NCI-H2227 (cell line): ENCODE data around the gene CLN6.
"Not testable (repeated sequence)": the region's sequence is repeated elsewhere in the genome, so short reads cannot be mapped to it uniquely, and the experiment has no call there.

Experiments used
- DNase-seq: peaks from one replicate; lab custom pipeline; 2025; ENCODE audit not compliant: unreplicated experiment; lab: John Stamatoyannopoulos, UW

CLN6 gene

DNA sequence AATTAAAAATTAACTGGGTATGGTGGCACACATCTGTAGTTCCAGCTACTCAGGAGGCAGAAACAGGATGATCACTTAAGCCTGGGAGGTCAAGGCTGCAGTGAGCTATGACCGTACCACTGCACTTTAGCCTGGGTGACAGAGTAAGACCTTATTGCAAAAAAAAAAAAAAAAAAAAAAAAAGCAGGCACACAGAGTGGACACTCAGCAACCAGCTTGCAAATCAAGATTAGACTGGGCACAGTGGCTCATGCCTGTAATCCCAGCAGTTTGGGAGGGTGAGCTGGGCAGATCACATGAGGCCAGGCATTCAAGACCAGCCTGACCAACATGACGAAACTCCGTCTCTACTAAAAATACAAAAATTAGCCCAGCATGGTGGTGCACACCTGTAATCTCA is 5.4 kb downstream of the CLN6 start:
- no peak for DNase-seq

DNA sequence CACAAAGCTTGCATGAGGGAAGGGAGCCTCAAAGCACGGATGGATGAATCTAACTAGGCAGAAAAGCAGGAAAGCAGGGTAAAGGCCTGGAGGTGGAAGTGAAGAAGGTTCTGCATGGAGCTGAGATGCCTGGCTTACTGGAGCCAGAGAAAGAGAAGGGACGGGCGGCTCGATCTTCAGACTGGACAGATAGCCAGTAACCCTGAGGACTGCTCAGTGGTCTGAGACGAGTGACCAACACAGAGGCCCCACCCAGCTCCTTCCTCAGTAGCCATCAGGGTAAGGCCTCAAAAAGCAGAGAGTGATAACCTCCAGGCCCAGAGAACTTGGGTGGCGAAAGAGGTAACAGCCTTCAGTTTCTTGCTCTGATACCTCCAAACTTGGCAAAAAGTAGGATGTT is 6.4 kb downstream of the CLN6 start:
- no peak for DNase-seq

- DNase-seq: not testable (repeated sequence)
Measured at GRCh38 chr15:68222432-68222743, 7.1 kb downstream of the CLN6 start.

DNA sequence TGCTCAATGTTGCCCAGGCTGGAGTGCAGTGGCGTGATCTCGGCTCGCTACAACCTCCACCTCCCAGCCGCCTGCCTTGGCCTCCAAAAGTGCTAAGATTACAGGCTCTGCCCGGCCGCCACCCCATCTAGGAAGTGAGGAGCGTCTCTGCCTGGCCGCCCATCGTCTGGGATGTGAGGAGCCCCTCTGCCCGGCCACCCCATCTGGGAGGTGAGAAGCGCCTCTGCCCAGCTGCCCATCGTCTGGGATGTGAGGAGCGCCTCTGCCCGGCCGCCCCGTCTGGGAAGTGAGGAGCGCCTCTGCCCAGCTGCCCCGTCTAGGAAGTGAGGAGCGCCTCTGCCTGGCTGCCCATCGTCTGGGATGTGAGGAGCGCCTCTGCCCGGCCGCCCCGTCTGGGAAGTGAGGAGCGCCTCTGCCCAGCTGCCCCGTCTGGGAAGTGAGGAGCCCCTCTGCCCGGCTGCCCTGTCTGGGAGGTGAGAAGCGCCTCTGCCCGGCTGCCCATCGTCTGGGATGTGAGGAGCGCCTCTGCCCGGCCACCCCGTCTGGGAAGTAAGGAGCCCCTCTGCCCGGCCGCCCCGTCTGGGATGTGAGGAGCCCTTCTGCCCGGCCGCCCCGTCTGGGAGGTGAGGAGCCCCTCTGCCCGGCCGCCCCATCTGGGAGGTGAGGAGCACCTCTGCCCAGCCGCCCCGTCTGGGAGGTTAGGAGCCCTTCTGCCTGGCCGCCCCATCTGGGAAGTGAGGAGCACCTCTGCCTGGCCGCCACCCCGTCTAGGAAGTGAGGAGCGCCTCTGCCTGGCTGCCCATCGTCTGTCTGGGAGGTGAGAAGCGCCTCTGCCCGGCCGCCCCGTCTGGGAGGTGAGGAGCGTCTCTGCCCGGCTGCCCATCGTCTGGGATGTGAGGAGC is 7.7 kb downstream of the CLN6 start:
- DNase-seq: not testable (repeated sequence)

- no peak for DNase-seq
Measured at GRCh38 chr15:68220967-68221366, 8.6 kb downstream of the CLN6 start.

GRCh38 chr15:68220489-68220888 is 9.0 kb downstream of the CLN6 start:
- DNase-seq: no peak

- DNase-seq: no peak
Measured at GRCh38 chr15:68218847-68219798, 10.4 kb downstream of the CLN6 start.

DNA sequence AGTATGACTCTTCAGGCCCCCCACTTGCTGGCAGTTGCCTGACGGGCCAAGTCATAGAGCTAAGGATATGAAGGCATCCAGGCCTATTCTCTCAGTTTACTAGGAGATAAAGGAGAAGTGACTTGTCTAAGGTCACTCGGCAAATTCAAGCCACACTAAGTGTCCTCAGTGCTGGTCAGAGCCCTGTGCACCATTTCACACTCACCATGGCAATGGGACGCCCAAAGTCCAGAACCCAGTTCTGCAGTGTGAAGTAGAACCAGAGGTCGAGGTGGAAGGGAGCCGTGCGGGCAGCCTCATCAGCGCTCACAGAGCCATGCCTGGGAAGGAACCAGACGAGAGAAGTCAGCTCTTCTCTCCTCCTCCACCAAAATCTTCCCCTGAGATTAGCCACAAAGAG is 11.2 kb downstream of the CLN6 start:
- no peak for DNase-seq

DNA sequence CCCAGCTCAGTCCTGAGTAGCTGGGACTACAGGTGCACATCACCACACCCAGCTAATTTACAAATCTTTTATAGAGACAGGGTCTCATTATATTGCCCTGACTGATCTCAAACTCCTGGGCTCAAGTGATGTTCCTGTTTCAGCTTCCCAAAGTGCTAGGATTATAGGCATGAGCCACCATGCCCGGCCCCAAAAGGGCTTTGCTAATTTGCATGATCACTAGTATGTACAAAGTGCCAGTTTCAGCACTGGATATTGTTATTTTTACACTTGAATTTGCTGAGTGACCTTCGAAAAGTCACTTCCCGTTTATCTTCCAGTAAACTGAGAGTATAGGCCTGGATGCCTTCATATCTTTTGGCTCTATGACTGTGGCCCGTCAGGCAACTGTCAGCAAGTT is 12.2 kb downstream of the CLN6 start:
- DNase-seq: no peak

DNA sequence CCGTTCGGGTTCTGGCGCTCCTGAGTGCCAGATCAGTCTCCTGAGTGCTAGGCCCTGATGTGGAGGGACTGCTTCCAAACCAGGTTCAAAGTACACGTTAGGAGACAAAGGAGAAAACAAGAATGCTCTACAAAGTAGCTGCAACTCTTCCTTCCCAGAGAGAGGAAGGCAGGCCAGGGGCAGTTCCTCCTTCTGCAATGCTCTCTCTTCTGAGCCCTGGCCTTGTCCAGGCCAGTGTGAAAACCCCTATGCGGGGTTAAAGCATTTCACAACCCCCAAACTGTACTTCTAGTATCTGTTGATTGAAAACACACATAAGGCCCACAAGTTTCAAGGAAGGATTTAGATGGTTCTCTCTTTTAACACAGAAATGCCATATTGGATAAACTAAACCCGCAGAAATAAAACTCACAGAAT is 14.7 kb downstream of the CLN6 start:
- DNase-seq: no peak

DNA sequence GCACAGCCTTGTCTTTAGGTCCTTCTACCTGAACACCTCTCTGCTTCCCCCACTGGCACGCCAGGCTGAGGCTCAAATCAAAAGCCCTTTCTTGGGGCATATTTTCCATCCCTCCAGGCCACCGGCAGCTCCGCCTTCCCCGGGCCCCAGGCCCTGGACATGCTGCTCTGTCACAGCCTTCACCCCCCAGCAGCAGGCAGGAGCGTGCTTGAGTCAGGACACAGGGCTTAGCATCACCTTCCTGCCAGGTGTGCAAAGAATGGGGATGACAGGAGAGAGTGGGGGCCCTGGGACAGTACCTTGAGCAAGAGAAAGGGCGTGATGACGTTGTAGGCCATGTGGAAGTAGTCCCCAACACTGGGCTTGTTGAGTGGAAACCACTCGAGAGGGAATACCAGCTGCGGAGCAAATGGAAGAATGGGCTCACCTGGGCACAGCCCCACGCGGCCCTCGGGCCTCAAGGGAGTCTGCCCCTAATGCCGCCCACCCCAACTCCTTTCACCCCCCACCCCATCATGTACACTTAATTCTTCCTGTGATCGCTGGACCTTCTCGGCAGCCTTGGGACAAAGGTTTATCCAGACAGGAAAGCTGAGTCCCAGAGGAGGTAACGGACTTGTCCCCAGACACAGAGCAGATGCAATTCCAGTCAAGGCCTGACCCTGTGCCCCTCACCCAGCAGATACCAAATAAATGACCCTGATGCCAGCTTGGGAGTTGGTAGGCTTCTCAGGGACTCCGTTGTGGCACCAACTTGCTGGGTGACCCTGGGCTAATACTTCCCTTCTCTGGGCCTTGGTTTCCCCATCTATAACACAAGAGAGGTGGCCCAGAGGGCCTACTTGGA is 15.3 kb downstream of the CLN6 start:
- DNase-seq: no peak

DNA sequence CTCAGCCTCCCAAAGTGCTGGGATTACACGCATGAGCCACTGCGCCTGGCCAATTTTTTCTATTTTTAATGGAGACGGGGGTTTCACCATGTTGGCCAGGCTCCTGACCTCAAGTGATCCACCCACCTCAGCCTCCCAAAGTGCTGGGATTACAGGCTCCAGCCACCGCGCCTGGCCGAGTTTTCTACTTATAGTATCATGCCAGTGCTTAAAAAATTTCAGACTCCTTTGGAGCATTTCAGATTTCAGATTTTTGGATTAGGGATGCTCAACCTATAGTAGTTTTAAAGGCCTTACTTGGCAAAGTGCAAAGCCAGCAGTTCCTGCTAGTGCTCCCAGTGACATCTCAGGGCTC is 16.1 kb downstream of the CLN6 start:
- not testable (repeated sequence) for DNase-seq

- no peak for DNase-seq
Measured at GRCh38 chr15:68211656-68212320, 17.7 kb downstream of the CLN6 start.

DNA sequence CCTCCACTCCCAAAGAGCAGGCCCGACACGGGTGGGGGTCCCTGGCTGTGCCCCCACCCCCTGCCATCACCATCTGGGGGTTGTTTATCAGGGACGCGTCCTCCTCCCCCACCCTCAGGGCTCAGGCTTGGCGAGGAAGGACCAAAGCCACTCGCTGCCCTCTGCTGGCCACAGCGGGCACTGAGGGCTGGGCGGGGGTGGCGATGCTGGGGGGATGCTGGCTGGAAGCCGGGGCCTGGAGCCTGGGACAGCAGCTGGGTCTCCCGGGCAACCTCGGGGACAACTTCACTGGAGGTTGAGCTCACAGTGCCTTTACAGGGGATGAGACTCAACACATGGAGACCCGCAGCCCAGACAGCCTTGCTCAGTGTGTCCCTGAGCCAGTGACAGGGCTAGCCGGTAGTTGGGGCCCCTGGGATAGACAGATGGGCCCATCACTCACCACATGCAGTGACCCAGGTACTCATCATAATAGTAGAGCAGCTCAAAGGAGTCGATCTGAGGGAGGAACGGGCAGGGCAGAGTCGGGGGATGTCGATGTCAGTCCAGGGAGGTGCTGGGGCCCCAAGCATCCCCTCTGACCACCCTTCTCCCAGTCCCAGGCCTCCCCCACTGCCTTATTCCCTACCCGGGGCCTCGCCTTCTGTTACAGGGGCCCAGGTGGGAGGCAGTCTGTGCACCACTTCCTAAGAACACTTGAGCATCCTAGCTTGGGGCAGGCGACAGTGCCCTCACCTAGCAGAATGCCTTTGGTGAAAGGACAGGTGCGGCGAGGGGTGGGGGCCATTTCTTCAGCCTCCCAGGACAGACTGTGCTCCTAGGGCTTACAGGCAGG is 18.5 kb downstream of the CLN6 start:
- peak; percentile 70 for DNase-seq

GRCh38 chr15:68210409-68210756 is 19.1 kb downstream of the CLN6 start:
- DNase-seq: no peak

DNA sequence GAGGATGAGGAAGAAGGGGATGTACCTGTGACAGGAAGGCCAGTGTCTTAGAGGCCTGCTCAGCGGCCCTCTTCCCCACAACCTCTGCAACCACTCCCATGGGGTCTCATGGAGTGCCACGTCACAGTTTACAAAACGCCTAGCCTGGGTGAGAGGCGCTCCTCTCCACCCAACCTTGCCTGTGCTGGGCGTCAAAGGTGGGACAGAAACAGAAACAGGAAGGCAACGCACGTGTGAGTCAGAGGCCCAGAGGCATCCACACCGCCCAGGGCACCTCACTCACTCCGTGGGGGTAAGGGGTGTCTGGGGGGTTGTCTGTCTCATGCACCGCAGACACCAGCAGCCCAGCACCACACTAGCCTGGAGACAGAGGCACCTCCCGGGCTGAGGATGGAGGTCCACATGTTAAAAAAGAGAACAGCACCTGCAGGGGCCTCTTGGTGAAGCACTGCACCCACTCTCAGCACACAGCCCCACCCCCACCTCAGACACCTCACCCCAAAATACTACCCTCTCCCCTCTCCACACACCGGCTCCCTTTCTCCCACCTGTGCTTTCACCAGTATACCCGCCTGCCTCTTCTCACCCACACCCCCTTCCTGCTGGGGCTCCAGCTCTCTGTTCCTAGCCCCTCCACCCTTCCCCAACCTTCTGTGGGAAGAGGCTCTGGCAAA is 19.7 kb downstream of the CLN6 start:
- no peak for DNase-seq

DNA sequence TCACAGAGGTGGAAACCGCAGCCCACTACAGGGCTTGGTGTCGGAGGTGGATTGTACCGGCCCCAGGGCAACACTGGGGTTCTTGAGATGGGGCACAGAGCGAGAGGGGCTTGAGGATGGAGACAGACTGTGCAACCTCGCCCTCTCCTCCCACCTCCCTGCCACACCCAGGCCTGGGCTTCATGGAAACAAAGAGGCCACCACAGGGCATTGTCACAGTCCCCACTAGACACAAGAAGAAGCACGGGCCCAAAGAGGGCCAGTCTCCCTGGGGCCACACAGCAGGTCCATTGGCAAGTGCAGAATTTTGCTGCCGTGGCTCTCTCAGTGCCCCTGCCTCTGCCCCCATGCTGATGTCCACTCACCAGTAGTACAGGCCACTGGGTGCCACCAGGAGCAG is 20.3 kb downstream of the CLN6 start:
- no peak for DNase-seq

DNA sequence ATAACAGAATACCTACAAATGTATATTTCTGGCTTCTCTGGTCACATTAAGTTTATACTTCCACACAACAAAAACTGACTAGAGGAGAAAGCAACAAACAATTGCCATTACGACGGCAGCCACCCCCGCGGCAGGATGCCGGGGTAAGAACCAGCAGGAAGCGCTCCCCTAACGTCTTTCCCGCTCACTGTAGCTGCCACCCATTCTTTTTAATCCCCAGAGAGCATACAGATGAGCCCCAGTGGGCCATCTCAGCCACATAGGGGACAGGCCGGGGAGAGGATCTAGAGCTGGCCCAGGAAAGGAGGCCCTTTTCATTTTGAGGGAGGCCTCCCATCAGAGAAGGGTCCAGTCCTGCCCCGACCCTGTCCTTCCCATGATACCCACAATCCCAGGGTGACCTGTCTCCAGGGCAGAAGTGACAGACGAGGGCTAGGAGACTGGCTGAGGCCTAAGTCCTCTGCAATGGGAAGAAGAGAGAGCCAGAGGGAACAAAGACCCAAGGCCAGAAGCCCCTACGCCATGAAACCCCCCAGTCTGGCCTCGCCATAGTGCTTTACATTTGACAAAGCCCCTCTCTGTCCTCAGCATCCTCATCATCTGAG is 20.8 kb downstream of the CLN6 start:
- no peak for DNase-seq

GRCh38 chr15:68208136-68208535 is 21.4 kb downstream of the CLN6 start:
- DNase-seq: no peak
